Endothelial cell of umbilical vein (primary cell): Measurements from ENCODE around the gene ARTN. TPM values are rescaled to one million over a fixed set of nuclear protein-coding genes. Genes with fewer than 3 reads are reported as not detected.
A peak's percentile ranks its signal among the peaks of the same experiment; 100 is the strongest.

Source experiments
- BruUV-seq: library from RNA; stranded (reverse); fragments of 400-500 nt; replicated peaks from 2 replicates; lab custom pipeline; 2021; lab: Mats Ljungman, UMichigan
- CTCF ChIA-PET: fragments of 300-600, 350-600 bp; sonication (Branson Sonifier 250); formaldehyde crosslinking; loops from one replicate; lab custom pipeline; 2021; ENCODE audit warnings: antibody characterized with exemption, inconsistent platforms; lab: Charles Lee
- POLR2A ChIA-PET: fragments of 300-600, 350-600 bp; sonication (Branson Sonifier 250); formaldehyde crosslinking; loops from one replicate; lab custom pipeline; 2021; ENCODE audit warnings: antibody characterized with exemption, inconsistent platforms; lab: Charles Lee
- DNase-seq: peaks from one replicate; pipeline ENCODE4 v3.0.0-alpha.2; 2011; ENCODE audit warnings: low read depth, low spot score
- FAIRE-seq: peaks from 2 replicates; lab custom pipeline; 2011; peaks lifted over from hg19 to GRCh38; lab: Jason Lieb, UNC
- H2AFZ ChIP-seq: 2 replicates; pipeline ENCODE4 v1.6.0; 2012; ENCODE audit warnings: low read depth, low read length, control low read depth, inconsistent platforms
- H3K27ac ChIP-seq: 2 replicates; pipeline ENCODE4 v1.5.1; 2011; ENCODE audit warnings: low read depth, mild to moderate bottlenecking, control low read depth, low read length, moderate library complexity; ENCODE audit not compliant: insufficient read depth
- H3K27me3 ChIP-seq, 2 experiments: 2 replicates each; pipeline versions ENCODE4 v1.6.0 to v1.6.1; 2011; ENCODE audit warnings: low read length in 2 of 2, mixed read lengths in 1 of 2; ENCODE audit not compliant: control insufficient read depth in 2 of 2, insufficient read depth in 2 of 2
- H3K36me3 ChIP-seq, 2 experiments: 2 replicates in 1 of 2; 3 replicates in 1 of 2; pipeline ENCODE4 v1.5.1; 2011; ENCODE audit warnings: low read length in 2 of 2, mild to moderate bottlenecking in 1 of 2, moderate library complexity in 1 of 2; ENCODE audit not compliant: control insufficient read depth in 2 of 2, insufficient read depth in 2 of 2; ENCODE audit errors: extremely low read depth in 1 of 2
- H3K4me1 ChIP-seq: 3 replicates; pipeline ENCODE4 v1.5.1; 2011; ENCODE audit warnings: mild to moderate bottlenecking, low read length; ENCODE audit not compliant: control insufficient read depth, insufficient read depth; ENCODE audit errors: extremely low read depth
- H3K4me2 ChIP-seq: 2 replicates; pipeline ENCODE4 v1.6.1; 2011; ENCODE audit warnings: low read length, control low read depth, mixed read lengths; ENCODE audit not compliant: insufficient read depth
- H3K4me3 ChIP-seq, 3 experiments: fragments of 200-600 bp in 1 of 3; sonication (generic), shearing (Covaris generic) in 1 of 3; replicated peaks in 1 of 3; 2 replicates each; pipeline ENCODE4 v1.5.1; 2011 to 2016; ENCODE audit warnings: control low read depth in 3 of 3, low read length in 3 of 3, mild to moderate bottlenecking in 2 of 3, inconsistent platforms in 1 of 3, low read depth in 1 of 3, moderate library complexity in 1 of 3; ENCODE audit not compliant: insufficient read depth in 1 of 3
- H3K79me2 ChIP-seq: 2 replicates; pipeline ENCODE4 v1.6.0; 2012; ENCODE audit warnings: low read length, inconsistent platforms; ENCODE audit not compliant: control insufficient read depth, insufficient read depth
- H3K9ac ChIP-seq: replicated peaks from 2 replicates; pipeline ENCODE3; 2011; ENCODE audit warnings: low read length, control low read depth; ENCODE audit not compliant: insufficient read depth; ENCODE audit errors: extremely low read depth
- H3K9me1 ChIP-seq: replicated peaks from 3 replicates; pipeline ENCODE4 v1.6.0; 2011; ENCODE audit warnings: mild to moderate bottlenecking, low read length; ENCODE audit not compliant: control insufficient read depth, insufficient read depth; ENCODE audit errors: extremely low read depth
- H3K9me3 ChIP-seq: replicated peaks from 2 replicates; pipeline ENCODE4 v1.5.1; 2012; ENCODE audit warnings: low read length, inconsistent platforms; ENCODE audit not compliant: control insufficient read depth, insufficient read depth
- H4K20me1 ChIP-seq: replicated peaks from 2 replicates; pipeline ENCODE3; 2011; ENCODE audit warnings: mild to moderate bottlenecking, low read length; ENCODE audit not compliant: control insufficient read depth, insufficient read depth; ENCODE audit errors: extremely low read depth
- EZH2 ChIP-seq: IDR thresholded peaks from 2 replicates; pipeline ENCODE4 v1.6.1; 2012; ENCODE audit warnings: borderline replicate concordance, low read depth, mild to moderate bottlenecking, moderate library complexity, low read length, inconsistent platforms; ENCODE audit not compliant: severe bottlenecking
- FOS ChIP-seq: IDR thresholded peaks from 2 replicates; pipeline ENCODE4 v1.6.1; 2011; ENCODE audit warnings: mild to moderate bottlenecking, low read length, moderate library complexity, borderline replicate concordance; ENCODE audit not compliant: insufficient read depth
- GATA2 ChIP-seq: IDR thresholded peaks from 2 replicates; pipeline ENCODE4 v1.7.0; 2011; ENCODE audit warnings: low read depth, mild to moderate bottlenecking, moderate library complexity, mixed read lengths, low read length; ENCODE audit not compliant: insufficient read length, insufficient read depth
- JUN ChIP-seq: IDR thresholded peaks from 2 replicates; pipeline ENCODE4 v1.6.1; 2011; ENCODE audit warnings: borderline replicate concordance, low read depth; ENCODE audit not compliant: insufficient read length, insufficient read depth
- MYC ChIP-seq: IDR thresholded peaks from one replicate; pipeline ENCODE4 v1.6.1; 2011; ENCODE audit warnings: mild to moderate bottlenecking, low read depth, low read length
- POLR2A ChIP-seq: IDR thresholded peaks from 2 replicates; pipeline ENCODE4 v1.6.1; 2012; ENCODE audit warnings: low read depth, mild to moderate bottlenecking, control low read depth, low read length
- POLR2AphosphoS5 ChIP-seq: IDR thresholded peaks from 2 replicates; pipeline ENCODE4 v1.6.1; 2012; ENCODE audit warnings: low read depth, mild to moderate bottlenecking, control low read depth, low read length, moderate library complexity; ENCODE audit not compliant: insufficient read depth
- dilution Hi-C: fragments of 300-500 bp; cut with MboI; formaldehyde crosslinking; loops from one replicate; pipeline ENCODE4 v1.15.0; 2019; ENCODE audit warnings: low sequenced_read_pairs; ENCODE audit not compliant: extremely low pct_ligation_motif_present
- intact Hi-C: fragments of 100-400 bp; cut with micrococcal nuclease; formaldehyde crosslinking; loops from one replicate; pipeline ENCODE4 v1.10.0; 2022
- polyA plus RNA-seq, 4 experiments: library from polyadenylated mRNA; depleted of rRNA in 3 of 4; stranded (reverse) in 3 of 4; unstranded in 1 of 4; fragments of >200 nt; gene quantifications; 2 replicates each; pipeline versions ENCODE4 v1.2.1 to v1.2.3, GENCODE V29; 2011 to 2012; ENCODE audit warnings: missing spikeins in 1 of 4
- total RNA-seq: library from RNA; stranded (reverse); gene quantifications from 2 replicates; pipeline ENCODE4 v1.2.3, GENCODE V29; 2021
- TF ChIP-seq, protein P1 (sequence below), 2 donors: IDR thresholded peaks; 1 replicate in 1 of 2; 2 replicates in 1 of 2; pipeline ENCODE4 v1.5.1; 2011; ENCODE audit warnings: low read length in 2 of 2, mild to moderate bottlenecking in 2 of 2, moderate library complexity in 2 of 2, control low read depth in 1 of 2, inconsistent platforms in 1 of 2, low read depth in 1 of 2; ENCODE audit not compliant: insufficient read depth in 1 of 2; ENCODE audit errors: extremely low read depth in 1 of 2
- TF ChIP-seq, protein P2 (sequence below): IDR thresholded peaks from 2 replicates; pipeline ENCODE4 v1.6.1; 2011; ENCODE audit not compliant: insufficient read depth, insufficient read length

ARTN gene
- total and polyA plus RNA-seq, 2 donors (not counting 3 experiments of a cell fraction or from before 2014, with no cell fraction given): 0.11 to 0.18 TPM

DNA sequence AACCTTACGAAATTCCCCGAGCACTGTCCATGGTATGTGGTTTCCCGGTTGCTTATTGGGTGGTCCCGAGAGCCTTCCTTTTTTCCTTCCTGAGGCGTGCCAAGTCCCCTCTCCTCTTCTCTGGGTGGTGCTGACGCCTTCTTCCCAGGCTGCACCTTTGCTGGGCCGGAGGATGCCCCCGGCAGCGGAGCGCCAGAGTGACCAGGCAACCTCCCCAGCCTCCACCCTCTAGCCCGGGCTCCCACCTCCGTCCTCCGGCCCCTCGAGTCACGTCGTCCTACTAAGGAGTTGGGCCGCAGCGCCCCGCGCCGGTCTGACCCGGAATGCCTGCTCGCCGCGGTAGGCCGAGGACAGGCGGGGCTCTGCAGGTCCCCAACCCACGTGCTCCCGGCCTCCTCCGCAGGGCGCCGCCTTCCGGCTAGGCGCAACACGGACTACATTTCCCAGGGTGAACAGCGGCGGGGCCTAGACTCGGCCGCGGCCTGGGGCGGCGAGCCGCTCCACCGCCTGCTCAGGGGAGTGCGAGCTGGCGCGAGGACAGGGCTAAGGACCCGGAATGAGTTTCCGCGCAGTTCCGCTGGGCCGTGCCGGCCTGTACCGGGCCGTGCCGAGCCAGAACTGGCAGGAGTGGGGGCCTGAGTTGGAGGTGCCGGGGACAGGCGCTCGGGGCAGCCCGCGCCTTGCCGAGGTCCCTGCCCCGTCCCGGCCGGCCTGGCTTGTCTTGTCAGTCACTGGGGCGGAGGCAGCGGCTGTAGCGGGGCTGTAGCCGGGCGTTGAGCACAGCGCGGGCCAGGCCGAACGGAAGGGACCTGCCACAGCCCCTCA lies 12.8 kb downstream of the ARTN start, which contains the start of gene IPO13:
TSS of gene IPO13 (plus strand) at position 715 of the 825 bp plus-strand sequence. CDS start 651 bp downstream, outside the sequence.
- Histone ChIP-seq H3K79me2 (peaks cover 5% of the 10 kb centered on the region), H3K4me1 (peaks cover 20% of the 10 kb centered on the region), H3K36me3 (peaks cover 0 to 4% of the 10 kb centered on the region in 2 experiments), H3K9ac (peak within 1 kb of the TSS; percentile 97), H3K9me3 (no peaks in the 10 kb centered on the region), H3K4me2 (peak within 1 kb of the TSS; percentile 95), H4K20me1 (no peaks in the 10 kb centered on the region), H3K27me3 (no peaks in the 10 kb centered on the region), H2AFZ (peak within 1 kb of the TSS; percentile 99), H3K27ac (peak within 1 kb of the TSS; percentile 94), H3K9me1 (no peaks in the 10 kb centered on the region), H3K4me3 (peak within 1 kb of the TSS; percentile 64 to 76 (median 67))
- no TSS peak for BruUV-seq
- intact Hi-C loops: loop anchor here (1.0 to 5.0 kb wide), 7 partner anchors 23 to 417 kb away; partner anchors contain the start of gene ATP6V0B
- FAIRE-seq (peak; percentile 94), DNase-seq (peak; percentile 96)
- POLR2A ChIA-PET: interaction anchor here (1.2 kb wide), 1 partner anchor 12 kb away, joined by 4 read pairs; no protein-coding TSS in a partner anchor
- TF ChIP-seq EZH2 (no peak), FOS (no peak), GATA2 (no peak), JUN (no peak), POLR2A (peak; percentile 86), POLR2AphosphoS5 (peak; percentile 84), MYC (peak; percentile 62)
- TF ChIP-seq, protein P1, sequence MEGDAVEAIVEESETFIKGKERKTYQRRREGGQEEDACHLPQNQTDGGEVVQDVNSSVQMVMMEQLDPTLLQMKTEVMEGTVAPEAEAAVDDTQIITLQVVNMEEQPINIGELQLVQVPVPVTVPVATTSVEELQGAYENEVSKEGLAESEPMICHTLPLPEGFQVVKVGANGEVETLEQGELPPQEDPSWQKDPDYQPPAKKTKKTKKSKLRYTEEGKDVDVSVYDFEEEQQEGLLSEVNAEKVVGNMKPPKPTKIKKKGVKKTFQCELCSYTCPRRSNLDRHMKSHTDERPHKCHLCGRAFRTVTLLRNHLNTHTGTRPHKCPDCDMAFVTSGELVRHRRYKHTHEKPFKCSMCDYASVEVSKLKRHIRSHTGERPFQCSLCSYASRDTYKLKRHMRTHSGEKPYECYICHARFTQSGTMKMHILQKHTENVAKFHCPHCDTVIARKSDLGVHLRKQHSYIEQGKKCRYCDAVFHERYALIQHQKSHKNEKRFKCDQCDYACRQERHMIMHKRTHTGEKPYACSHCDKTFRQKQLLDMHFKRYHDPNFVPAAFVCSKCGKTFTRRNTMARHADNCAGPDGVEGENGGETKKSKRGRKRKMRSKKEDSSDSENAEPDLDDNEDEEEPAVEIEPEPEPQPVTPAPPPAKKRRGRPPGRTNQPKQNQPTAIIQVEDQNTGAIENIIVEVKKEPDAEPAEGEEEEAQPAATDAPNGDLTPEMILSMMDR (IDR thresholded peaks at IDR 0.05; ENCODE audit: extremely low read depth in 1 of 2, insufficient read depth in 1 of 2, low read depth in 1 of 2, low read length in 2 of 2): peak; percentile 65 to 70
- TF ChIP-seq, protein P2, sequence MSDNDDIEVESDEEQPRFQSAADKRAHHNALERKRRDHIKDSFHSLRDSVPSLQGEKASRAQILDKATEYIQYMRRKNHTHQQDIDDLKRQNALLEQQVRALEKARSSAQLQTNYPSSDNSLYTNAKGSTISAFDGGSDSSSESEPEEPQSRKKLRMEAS: peak; percentile 96
- dilution Hi-C loops: loop anchor here (25.0 kb wide), 1 partner anchor 184 kb away; no protein-coding TSS in a partner anchor
- CTCF ChIA-PET: interaction anchor here (0.8 to 7.2 kb wide), 9 partner anchors 10 to 182 kb away, joined by 3 to 93 read pairs (median 4); partner anchors contain the start of genes ARTN and DPH2
